ENCODE data around the gene PRKACB. TPM values are rescaled to one million over a fixed set of nuclear protein-coding genes. Genes with fewer than 3 reads are reported as not detected.

PRKACB gene
- total RNA-seq, 1 donor from 2014 or later: 18.7 TPM

Small RNA genes lying within 50 kb of the gene (small RNA-seq; reads per million reads assigned to genes)
- not detected for gene AL450063.1
- not detected for gene RF00410

Other genes starting within 250 kb of the PRKACB start
- gene TTLL7, start 145.1 kb upstream of the PRKACB start, total RNA-seq: 15.0 TPM
- gene SAMD13, start 157.4 kb downstream of the PRKACB start, total RNA-seq: not detected